GM19372 (cell line): Measurements from ENCODE around the gene ZNF467.

Experiments
- ATAC-seq: cut with Tn5 transposase; IDR thresholded peaks from one replicate; pipeline ENCODE4 v1.9.1; 2021; ENCODE audit warnings: mild to moderate bottlenecking, low read depth, moderate library complexity; ENCODE audit not compliant: unreplicated experiment

ZNF467 gene

GRCh38 chr7:149811221-149811620 is 37.8 kb upstream of the ZNF467 start:
- ATAC-seq: no peak

- no peak for ATAC-seq
These were observed 35.8 kb upstream of the ZNF467 start for GRCh38 chr7:149809215-149809614.

- no peak for ATAC-seq
These were observed 34.9 kb upstream of the ZNF467 start for GRCh38 chr7:149808311-149808710.

GRCh38 chr7:149806726-149807125 is 33.3 kb upstream of the ZNF467 start:
- ATAC-seq: no peak

GRCh38 chr7:149804106-149804505 is 30.7 kb upstream of the ZNF467 start:
- ATAC-seq: no peak

GRCh38 chr7:149803551-149804074 is 30.2 kb upstream of the ZNF467 start:
- ATAC-seq: no peak

- ATAC-seq: no peak
These were observed 29.6 kb upstream of the ZNF467 start for GRCh38 chr7:149802966-149803365.

- no peak for ATAC-seq
These were observed 28.4 kb upstream of the ZNF467 start for GRCh38 chr7:149801816-149802215.

GRCh38 chr7:149801002-149801566 is 27.7 kb upstream of the ZNF467 start:
- ATAC-seq: no peak

- ATAC-seq: no peak
These were observed 26.8 kb upstream of the ZNF467 start for GRCh38 chr7:149800169-149800555.

- ATAC-seq: no peak
These were observed 26.2 kb upstream of the ZNF467 start for GRCh38 chr7:149799397-149800168.

GRCh38 chr7:149797771-149798170 is 24.4 kb upstream of the ZNF467 start:
- ATAC-seq: no peak

- ATAC-seq: no peak
These were observed 23.0 kb upstream of the ZNF467 start for GRCh38 chr7:149796287-149796860.

- no peak for ATAC-seq
These were observed 21.7 kb upstream of the ZNF467 start for GRCh38 chr7:149795126-149795525.

- no peak for ATAC-seq
These were observed 21.3 kb upstream of the ZNF467 start for GRCh38 chr7:149794661-149795060.

GRCh38 chr7:149793261-149793660 is 19.9 kb upstream of the ZNF467 start:
- no peak for ATAC-seq

GRCh38 chr7:149792220-149792595 is 18.8 kb upstream of the ZNF467 start:
- ATAC-seq: no peak

- ATAC-seq: no peak
These were observed 18.2 kb upstream of the ZNF467 start for GRCh38 chr7:149791411-149792219.

GRCh38 chr7:149790754-149791360 is 17.5 kb upstream of the ZNF467 start:
- no peak for ATAC-seq

GRCh38 chr7:149790146-149790548 is 16.8 kb upstream of the ZNF467 start:
- ATAC-seq: no peak

- ATAC-seq: no peak
These were observed 15.7 kb upstream of the ZNF467 start for GRCh38 chr7:149789101-149789500.
